GM21723 (cell line): ENCODE results near the gene JCHAIN.
"Not testable (repeated sequence)": the region's sequence is repeated elsewhere in the genome, so short reads cannot be mapped to it uniquely, and the experiment has no call there.

Source experiments
- ATAC-seq: cut with Tn5 transposase; IDR thresholded peaks from one replicate; pipeline ENCODE4 v1.9.1; 2021; ENCODE audit warnings: mild to moderate bottlenecking, moderate library complexity; ENCODE audit not compliant: unreplicated experiment

Gene JCHAIN

DNA sequence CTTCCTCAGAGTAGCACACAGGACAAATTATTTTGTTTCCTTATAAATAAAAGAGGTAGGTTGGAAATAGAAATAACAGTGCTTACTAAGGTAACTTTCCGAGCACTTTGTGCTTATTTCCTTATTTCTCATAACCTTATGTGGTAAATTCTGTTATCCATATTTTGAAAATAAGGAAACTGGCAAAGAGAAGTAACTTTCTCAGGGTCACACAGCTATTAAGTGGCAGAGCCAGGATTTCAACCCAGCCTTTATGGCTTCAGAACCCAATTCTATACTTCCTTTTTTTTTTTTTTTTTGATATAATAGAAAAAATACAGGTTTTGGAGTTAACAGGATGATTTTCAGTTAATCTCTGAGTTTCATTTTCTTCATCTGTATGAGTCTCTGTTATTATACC, 25.4 kb upstream of the JCHAIN start:
- no peak for ATAC-seq

DNA sequence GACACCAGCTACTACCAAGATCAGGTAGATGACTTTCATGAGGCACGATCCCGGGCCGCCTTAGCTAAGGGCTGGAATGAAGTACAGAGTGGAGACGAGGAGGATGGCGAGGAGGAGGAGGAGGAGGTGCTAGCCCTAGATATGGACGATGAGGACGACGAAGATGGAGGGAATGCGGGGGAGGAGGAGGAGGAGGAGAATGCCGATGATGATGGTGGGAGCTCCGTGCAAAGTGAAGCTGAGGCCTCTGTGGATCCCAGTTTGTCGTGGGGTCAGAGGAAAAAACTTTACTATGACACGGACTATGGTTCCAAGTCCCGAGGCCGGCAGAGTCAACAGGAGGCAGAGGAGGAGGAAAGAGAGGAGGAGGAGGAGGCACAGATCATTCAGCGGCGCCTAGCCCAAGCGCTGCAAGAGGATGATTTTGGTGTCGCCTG, 22.5 kb upstream of the JCHAIN start:
- ATAC-seq: peak; percentile 7

DNA sequence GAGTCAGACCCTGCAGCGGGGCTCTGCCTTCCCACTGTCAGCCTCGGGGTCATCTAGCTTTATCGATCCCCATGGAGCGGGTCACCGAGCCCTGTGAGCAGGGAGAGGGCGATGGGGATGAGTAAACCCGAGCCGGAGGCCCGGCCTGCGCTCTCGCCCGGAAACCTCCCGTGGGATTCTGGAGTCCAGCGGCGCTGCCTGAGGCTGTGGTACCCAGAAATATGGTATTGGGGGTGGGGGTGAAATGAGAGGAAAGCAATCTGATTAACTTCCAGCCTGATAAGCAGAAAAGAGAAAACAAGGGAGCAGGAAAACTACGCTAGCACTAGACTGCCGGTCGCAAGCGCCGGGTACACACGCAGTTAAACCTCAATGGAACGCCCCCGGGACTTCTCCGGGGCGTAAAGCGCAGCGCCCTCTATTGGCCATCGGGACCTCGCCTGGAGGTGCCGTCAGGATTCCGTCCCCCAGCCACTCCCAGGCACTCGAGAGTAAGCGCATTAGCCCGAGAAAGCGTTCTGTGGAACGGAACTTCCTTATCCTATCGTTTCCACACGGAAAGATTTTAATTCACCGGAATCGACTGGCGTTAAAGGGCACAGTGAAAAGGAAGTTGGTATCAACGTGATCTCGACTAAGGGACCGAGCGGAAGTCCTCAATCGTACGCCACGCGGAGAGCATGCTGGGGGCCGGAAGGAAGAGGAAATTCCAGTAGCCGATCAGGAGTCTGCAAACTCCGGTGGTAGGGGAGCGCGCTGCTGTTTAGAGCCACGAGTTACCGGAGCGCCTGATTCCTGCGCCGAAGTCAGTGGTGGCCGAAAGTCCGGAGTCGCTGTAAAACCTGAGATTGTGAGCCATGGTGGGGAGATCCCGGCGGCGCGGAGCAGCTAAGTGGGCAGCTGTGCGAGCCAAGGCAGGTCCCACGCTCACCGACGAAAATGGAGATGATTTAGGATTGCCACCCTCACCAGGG, 21.8 kb upstream of the JCHAIN start, which contains the start of gene UTP3:
UTP3 (plus strand) TSS at position 712 of the 974 bp plus-strand sequence; CDS start at position 858, 146 bp downstream.
- ATAC-seq: peak; percentile 92

DNA sequence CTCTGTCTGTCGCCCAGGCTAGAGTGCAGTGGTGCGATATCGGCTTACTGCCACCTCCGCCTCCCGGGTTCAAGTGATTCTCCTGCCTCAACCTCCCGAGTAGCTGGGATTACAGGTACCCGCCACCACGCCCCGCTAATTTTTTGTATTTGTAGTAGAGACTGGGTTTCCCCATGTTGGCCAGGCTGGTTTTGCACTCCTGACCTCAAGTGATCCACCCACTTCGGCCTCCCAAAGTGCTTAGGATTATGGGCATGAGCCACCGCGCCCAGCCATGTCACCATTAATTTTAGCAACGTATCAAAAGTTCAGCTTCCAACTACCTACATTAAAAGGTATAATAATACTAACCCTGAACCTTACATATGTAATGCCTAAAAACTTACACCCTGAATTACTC, 21.1 kb upstream of the JCHAIN start:
- no peak for ATAC-seq

DNA sequence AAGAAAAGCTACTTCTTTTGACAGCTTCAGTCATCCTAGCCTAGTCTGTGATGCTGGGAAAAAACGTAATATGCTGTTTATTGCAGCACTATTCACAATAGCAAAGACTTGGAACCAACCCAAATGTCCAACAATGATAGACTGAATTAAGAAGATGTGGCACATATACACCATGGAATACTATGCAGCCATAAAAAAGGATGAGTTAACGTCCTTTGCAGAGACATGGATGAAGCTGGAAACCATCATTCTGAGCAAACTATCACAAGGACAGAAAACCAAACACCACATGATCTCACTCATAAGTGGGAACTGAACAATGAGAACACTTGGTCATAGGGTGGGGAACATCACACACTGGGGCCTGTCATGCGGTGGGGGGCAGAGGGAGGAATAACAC, 15.8 kb upstream of the JCHAIN start:
- not testable (repeated sequence) for ATAC-seq

DNA sequence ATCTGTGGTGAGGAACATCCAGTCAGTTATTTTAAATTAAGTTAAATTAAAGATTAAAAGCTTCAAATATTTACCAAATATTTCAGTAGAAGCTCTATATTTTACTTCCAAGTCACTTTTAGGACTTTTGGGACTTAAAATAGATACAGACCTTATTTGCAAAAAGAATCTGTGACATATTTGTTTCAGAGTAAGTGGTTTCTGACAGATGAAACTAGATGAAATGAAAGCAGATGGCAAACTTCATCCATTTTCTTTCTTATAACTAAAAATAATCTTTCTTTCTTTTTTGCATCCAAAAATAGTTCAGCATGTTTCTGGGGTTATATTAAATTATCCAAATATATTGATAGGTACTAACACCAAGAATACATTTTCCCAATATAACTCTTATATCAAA, 15.4 kb upstream of the JCHAIN start:
- peak; percentile 44 for ATAC-seq

DNA sequence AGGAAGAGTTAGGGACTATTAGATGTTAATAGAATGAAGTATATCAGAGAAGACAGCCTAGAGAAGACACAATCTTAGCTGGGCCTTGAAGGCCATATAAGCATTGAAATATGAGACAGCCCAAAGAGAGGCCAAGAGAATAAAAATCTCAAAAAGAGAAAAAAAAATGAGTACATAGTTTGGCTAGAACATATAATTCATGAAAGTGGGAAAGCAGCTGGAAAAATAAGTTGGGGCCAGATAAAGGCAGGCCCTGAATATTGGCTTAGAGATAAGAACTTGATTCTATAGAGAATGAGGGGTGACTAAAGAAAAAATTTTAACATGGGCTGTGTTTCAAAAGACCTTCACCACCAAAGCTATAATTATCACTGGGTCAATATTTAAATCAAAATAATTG, 14.6 kb upstream of the JCHAIN start:
- ATAC-seq: no peak

DNA sequence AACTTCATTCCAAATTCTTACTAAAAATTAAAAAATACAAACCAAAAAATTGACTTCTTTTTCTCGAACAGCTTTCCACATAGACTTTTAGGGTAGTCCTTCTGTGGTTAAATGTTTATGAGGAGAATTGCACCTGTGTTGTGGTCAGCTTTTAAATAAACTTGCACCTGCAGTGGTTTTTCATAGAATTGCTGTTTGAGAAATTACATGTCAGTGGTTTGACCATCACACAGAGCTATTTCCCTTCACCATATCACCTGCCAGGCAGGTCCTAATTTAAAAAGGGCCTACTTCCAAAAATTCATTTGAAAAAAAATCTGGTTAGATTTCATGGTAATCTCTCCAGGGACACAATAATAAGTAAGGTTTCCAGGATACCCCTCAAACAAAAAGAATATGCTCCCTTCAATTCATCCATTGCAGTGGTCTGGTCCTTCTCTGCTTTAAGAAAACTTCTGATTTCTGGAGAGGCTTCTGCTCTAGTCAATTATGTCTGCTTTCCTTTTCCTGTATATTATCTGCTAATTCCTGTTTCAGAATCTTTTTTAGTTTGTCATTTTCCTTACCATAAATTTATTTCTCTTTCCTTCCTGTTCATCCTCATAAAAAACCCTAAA, 12.2 kb upstream of the JCHAIN start:
- peak; percentile 88 for ATAC-seq

DNA sequence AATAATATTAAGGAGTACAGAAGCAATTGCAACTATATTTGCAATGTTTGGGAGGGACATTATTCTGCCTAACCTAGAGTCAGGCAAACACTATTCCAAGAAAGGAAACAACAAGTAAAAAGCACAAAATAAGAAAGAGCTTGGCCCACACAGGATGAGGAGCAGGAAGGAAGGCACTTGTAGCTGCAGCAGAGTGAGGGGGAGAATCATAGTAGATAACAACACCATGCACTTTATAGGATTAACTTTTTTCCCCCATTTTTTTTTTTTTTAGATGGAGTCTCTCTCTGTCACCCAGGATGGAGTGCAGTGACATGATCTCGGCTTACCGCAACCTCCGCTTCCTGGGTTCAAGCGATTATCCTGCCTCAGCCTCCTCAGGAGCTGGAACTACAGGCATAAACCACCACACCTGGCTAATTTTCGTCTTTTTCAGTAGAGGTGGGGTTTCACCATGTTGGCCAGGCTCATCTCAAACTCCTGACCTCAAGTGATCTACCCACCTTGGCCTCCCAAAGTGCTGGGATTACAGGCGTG, 10.3 kb upstream of the JCHAIN start:
- no peak for ATAC-seq

DNA sequence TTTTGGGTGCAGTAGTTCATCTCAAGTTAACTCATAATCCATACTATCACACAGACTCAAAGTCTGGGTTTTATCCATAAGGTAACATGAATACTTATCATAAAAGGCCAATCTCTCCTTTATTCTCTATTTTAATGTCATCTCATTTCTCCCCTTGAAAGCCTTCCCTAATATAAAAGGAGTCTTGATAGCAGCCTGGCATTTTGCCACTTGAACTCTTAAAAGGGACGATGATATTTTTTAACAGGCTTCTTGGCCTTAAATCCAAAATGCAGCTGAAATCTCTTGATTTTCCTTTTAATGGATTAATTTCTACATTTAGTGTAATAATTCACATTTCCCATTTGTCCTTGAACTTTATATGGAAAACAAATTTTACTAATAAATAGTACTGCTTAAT, 8.4 kb upstream of the JCHAIN start:
- ATAC-seq: no peak

DNA sequence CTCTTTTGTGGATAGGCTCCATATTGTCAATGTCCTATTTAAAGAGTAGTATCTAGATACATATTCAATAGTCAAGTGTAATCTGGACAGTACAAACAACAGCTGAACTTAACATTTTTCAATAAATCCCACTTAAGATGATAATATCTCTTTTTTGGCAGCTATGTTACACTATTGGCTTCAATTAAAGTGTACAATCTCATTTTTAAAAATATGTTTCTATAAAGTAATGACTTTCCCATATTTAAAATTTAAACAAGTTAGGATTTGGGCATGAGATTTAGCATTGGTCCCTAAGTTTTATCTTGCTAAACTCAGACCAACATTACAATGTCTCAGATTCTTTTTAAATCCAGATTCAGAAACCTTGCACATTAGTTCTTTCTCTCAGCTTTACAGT, 7.9 kb upstream of the JCHAIN start:
- no peak for ATAC-seq

DNA sequence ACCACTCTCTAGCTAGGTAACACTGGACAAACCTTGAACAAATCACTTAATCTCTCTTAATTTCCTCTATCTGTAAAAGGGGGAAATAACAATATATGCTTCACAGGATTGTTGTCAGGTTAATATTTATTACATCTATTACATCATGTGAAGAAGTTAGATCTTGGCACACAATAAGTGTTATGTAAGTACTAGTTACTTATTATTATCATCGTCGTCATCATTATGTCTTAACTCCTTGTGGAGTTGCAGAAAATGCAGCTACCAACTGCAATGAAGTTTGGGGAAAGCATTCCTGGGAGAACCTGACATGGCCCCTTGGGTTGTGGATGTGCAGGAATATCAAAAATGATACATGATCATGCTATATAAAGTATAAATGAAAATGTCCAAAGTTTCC, 4.8 kb upstream of the JCHAIN start:
- no peak for ATAC-seq

DNA sequence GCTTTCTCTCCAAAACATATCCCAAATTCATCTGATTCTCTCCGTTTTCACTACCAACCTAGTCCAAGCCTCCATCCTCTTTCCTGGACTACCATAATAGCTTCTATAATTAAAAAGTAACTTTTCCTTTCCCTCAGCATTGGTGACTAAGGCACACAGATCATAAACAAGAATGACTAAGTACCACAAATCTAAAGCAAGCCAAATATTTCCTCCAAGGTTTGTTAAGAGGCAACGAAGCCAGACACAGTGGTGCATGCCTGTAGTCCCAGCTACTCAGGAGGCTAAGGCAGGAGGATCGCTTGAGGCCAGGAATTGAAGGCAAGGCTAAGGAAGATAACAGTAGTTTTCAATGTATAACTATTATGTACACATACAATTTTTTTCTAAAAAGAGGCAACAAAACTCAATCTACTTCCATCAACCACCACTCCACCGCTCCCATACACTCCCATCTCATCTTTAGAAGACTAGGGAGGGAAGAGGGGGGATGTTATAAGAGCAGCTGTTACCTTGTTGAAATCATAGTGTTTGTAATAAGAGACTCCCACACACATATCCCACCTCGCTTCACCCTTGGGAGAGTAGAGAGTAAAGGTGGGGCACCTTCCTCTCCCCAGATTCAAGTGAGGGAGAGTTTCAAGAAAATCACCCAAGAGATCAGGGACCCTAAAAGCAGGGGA, 4.2 kb upstream of the JCHAIN start:
- ATAC-seq: no peak

DNA sequence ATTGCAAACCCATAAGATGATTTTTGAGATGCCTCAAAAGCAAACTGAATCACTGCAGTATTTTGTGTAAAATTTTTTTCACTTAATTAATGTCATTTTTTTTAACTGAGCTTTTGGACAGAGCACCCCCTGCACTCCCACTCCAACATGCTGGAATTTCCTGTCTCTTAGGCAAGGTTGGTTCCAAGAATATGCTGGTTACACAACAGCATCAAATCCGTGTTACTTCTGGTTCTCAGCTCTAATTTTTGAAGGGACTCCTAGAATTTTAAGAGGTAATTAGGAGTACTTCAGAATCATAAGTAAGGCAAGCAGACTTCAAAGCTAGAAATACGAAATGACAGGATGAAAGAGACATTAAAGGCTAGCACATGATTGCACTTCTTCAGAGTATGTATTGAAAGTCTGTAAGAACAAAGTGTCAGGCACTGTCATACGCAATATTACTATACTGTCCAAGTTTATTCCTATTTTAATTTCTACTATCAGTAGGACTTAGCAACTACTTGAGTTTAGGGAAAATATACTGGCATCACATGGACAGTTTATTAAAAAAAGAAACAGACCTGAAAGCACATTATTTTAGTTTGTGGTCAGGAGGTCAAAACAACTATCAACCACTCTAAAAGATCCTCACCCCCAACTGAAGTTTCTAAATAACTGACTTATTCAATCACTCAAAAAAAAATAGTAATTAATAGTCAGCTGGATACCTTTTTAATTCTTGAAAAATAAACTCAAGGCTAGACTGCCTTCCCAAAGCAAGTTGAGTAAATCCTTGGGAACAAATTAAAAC, 1.6 kb upstream of the JCHAIN start:
- peak; percentile 55 for ATAC-seq

DNA sequence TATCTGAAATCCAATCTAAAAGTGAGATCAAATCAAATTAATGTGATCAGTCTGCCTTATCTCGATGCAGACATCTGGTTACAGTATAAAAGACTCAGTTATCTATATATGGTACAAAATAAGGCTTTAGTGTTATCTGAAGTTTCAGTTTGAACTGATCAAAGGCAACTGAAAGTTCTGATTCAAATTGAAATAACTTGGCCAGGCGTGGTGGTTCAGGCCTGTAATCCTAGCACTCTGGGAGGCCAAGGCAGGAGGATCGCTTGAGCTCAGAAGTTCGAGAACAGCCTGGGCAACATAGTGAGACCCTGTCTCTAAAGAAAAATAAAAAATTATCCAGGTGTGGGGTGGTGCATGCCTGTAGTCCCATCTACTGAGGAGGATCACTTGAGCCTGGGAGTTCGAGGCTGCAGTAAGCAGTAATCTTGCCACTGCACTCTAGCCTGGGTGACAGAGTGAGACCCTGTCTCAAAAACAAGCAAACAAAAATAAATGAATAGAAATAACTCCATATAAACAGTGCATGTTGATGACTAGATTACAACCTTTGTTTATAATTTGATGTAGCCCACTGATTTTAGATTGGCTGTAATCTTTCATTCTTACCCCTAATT, 4.9 kb downstream of the JCHAIN start:
- ATAC-seq: peak; percentile 84

DNA sequence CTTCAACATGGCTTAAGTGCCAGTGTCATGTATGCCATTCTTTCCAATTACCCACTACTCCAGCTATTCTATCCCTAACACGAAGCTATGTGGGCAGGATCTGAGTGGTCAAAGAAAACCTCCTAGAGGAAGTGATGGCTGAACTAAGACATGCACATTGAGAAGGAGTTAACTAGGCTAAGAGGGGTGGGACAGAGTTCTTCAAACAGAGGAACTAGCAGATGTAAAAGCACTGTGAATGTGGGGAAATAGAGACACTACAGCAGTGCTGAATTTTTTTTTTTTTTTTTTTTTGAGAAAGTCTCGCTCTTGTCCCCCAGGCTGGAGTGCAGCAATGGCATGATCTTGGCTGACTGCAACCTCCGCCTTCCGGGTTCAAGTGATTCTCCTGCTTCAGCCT, 6.2 kb downstream of the JCHAIN start:
- ATAC-seq: no peak

DNA sequence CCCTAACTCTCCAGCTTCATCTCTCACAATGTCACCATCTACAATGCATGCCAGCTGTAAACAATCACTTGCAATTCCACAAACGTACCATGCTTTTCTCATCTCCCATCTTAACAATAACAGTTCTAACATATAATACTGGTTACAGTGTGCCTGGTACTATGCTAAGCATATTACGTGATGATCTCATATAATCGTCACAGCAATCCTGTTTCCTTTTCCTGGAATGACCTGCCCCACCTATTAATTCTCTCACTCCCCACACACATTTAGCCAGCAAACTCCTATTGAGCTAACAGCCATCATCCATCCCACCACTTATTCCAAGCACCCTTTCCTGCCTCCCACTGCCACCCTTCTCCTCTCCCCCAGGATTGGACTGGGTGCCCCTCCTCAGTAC, 7.9 kb downstream of the JCHAIN start:
- no peak for ATAC-seq

DNA sequence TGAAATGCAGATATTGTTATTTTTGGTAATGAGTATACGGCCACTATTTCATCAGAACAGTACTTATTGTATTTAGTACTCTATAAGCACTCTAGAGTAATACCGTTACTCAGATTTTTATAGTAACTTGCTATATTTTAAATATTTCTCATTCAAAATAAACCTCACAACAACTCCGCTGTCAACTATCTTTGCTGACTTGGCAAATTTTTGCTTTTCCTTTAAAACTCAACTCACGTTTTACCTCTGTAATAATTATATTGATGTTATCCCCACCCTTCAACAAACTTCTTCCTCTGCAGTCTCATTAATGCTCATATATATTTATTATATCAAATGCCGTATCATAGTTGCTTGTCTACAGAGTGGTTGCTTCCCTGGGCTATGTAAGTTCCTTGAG, 9.0 kb downstream of the JCHAIN start:
- ATAC-seq: no peak

DNA sequence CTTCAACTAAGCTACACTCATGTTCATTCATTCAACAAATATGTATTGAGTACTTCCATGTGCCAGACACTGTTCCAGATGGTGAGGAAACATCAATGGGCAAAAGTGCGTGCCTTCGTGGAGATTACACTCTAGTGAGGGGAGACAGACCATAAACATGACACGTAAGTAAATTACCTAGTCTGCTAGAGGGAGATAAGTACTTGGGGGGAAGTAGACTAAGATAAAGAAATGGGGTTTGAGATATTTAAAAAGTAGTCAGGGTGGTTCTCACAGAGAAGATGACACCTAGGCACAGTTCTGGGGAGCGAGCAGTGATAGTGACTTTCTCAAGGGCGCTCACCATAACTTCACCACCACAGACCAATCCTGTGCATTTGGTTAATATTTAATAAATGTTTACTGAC, 11.7 kb downstream of the JCHAIN start:
- no peak for ATAC-seq

DNA sequence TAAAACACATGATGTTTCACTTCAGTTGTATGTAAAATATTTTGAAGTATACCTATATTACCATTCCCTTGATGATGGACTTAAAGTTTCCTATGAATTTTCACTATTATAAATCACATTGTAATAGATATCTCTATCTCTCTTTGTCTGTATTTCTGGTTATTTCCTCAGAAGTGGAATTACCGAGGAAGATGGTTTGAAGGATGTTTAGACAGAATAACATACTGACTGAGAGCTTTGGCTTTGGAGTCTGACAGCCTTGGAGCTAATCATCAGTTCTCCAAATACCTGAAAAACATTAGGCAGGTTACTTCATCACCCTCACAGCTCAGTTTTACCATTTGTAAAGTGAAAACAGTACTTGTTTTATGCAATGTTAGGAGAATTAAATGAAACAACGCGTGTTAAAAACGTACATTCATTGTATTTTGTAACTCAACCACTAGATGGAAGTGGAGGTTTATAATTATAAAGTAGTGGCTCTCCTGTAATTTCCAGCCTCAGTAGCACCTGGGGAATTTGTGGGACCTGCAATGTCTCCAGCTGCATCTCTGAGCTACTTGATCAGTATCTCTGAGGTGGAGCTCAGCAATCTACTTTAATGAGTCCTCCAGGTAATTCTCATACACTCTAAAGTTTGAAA, 14.3 kb downstream of the JCHAIN start:
- ATAC-seq: peak; percentile 52
